GM18507 (cell line): ENCODE measurements around the gene ACACB.

Source experiments
- DNase-seq: peaks from one replicate; pipeline ENCODE4 v3.0.0; 2011; ENCODE audit warnings: low read depth; ENCODE audit not compliant: insufficient read length; ENCODE audit errors: extremely low spot score
- FAIRE-seq: peaks from 2 replicates; lab custom pipeline; 2011; peaks lifted over from hg19 to GRCh38; lab: Jason Lieb, UNC

The ACACB gene

DNA sequence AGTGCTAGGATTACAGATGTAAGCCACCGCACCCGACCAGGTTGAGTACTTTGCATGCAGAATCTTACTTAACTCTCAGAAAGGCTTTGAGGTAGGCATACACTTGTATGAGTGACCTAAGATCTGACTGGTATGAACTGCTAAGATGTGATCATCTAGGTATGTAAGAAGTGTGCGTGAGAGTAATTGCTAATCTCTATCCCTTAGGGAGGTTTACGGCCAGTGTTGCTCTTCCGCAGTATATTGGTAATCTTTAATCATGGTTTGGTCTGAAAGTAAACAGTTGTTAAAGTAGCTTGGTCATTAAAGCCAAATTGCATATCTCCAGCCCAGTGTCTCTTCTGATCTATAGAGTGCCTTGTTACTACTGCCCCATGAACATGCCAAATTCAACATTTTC lies 11.2 kb upstream of the ACACB start:
- no peak for DNase-seq
- no peak for FAIRE-seq

GRCh38 chr12:109109746-109110350 lies 6.5 kb upstream of the ACACB start:
- no peak for FAIRE-seq

DNA sequence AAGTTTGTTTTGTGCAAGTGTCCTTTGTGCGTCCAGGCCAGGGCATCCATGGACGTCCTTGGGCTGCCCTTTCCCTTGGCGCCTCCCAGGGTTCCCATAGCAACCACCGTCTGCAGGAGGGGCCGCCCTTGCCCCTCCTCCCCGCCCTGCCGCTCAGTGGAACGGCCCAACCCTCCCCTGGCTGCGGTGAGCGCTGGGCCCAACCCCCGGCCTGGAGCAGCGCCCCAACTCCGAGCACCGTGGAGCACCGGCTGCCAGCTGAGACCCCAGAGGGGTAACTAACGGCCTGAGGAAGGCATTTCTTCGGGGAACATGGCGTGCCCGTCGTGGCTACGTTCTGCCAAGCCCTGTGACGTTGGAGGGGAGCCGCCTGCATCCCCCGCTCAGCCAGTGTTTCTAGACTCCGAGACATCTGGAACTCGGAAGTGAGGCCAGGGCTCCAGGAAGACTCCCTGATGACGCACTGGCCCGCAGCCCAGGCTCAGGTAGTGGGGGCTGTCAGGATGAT lies 5.3 kb upstream of the ACACB start:
- DNase-seq = no peak
- FAIRE-seq = no peak

More at GRCh38 chr12:109109746-109110350, 6.5 kb upstream of the ACACB start:
- no peak for DNase-seq

- no peak for FAIRE-seq
- DNase-seq = no peak
These were observed 3.5 kb upstream of the ACACB start for GRCh38 chr12:109112720-109113465.

- DNase-seq (no peak), FAIRE-seq (no peak)
These were observed 2.6 kb upstream of the ACACB start for GRCh38 chr12:109113661-109114321.

- DNase-seq = no peak
- FAIRE-seq = no peak
These were observed 1.7 kb upstream of the ACACB start for GRCh38 chr12:109114644-109115043.

DNA sequence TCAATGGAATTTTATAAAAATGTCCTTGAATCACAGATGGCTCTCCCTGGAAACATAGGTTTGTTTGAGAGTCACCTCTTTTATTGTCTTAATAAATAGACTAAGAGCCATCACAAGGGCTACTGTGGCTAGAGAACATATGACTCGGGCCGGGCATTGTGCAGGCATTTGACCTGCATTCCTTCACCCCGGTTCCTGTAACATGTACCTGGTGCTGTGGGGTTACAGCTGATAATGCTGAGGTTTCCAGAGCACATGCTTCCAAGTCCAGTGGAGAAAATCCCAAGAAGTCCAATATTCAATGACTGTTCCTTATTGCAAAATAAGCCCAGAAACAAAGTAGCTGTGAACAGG lies 1.0 kb upstream of the ACACB start:
- FAIRE-seq = no peak
- DNase-seq = no peak

DNA sequence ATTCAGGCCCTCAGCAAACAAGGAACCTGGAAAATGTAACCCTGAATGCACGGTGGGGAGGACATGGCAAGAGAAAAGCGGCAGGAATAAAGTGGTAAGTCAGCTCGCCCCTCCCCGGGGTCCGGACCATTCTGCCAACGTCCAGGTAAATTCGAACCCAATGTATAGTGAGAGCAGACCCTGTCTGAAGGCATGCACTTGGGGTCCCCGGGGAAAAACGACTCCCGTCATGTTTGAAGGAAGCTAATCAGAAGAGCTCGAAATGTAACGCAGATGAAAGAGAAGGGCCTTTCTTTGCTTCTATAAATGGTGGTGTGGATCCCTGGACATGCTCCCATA lies 193 bp downstream of the ACACB start:
- DNase-seq = no peak
- FAIRE-seq = no peak

DNA sequence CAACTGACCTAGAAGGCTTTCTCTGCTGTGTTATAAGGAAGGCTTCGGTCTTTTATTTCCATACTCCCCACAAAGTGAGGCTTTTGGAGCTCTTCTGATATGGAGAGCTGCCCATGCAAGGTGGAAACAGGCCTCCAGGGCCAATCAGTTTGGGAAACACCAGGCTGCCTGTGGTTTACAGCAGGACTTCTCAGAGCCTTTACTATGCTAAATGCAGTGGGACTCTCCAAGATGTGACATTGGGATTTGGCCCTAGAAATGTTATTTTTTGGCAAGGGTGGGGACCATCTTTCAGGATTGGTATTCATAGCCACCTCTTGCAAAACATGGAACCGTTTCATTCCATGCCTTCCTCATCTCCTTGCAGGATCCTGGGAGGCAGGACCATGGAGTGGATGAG lies 3.7 kb downstream of the ACACB start:
- FAIRE-seq = no peak
- no peak for DNase-seq

GRCh38 chr12:109120557-109120956 lies 4.2 kb downstream of the ACACB start:
- FAIRE-seq = no peak
- no peak for DNase-seq

- DNase-seq = no peak
- FAIRE-seq = no peak
These were observed 5.0 kb downstream of the ACACB start for GRCh38 chr12:109121346-109121880.

DNA sequence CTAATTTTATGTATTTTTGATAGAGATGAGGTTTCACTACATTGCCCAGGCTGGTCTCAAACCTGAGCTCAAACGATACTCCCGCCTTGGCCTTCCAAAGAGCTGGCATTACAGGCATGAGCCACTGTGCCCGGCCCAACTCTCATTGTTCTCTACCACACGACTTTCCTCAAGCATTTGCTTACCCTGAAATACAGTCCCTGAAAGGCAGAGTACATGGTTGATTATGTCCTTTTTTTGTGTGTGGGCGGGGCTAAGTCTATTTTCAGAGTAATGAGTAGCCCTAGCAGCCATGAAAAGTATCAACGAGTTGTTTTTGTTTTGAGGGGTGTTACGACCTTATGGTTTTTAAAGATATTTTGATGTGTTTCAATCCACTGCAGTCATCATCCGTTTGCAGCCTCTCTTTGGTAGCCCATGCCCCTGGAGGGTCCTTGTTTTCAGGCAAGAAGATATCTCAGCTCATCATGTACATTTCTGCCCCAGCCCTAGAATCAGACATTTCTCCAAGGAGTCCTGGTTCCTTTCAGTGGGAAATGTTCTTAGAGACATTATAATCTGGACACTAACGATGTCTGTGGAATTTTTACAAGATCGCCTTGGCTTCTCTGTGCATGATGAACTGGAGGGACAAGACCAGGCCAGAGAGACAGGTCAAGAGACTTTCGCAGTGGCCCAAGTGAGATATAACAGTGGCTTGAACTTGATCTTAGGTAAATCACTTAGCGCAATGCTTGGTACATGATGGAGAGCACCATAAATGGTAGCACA lies 8.7 kb downstream of the ACACB start:
- DNase-seq (no peak), FAIRE-seq (no peak)

DNA sequence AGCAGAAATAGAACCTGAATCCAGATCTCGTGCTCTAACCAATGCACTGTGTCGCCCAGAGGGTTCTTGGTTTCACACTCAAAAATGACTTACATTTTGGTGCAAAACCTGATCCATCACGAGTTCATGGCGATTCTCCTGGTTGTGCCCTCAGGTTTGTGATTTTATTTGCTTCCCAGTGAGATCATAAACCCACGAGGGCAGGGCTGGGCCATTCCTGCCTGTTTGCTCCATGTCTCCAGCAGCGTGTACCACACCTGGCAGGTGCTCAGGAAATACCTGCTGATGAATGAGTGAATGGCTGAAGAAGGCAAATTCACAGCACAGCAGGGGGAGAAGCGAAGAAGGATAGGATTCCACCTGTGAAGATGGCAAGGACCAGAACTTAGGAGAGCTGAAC lies 9.4 kb downstream of the ACACB start:
- no peak for DNase-seq
- FAIRE-seq = no peak

GRCh38 chr12:109126784-109127183 lies 10.4 kb downstream of the ACACB start:
- DNase-seq (no peak), FAIRE-seq (no peak)

DNA sequence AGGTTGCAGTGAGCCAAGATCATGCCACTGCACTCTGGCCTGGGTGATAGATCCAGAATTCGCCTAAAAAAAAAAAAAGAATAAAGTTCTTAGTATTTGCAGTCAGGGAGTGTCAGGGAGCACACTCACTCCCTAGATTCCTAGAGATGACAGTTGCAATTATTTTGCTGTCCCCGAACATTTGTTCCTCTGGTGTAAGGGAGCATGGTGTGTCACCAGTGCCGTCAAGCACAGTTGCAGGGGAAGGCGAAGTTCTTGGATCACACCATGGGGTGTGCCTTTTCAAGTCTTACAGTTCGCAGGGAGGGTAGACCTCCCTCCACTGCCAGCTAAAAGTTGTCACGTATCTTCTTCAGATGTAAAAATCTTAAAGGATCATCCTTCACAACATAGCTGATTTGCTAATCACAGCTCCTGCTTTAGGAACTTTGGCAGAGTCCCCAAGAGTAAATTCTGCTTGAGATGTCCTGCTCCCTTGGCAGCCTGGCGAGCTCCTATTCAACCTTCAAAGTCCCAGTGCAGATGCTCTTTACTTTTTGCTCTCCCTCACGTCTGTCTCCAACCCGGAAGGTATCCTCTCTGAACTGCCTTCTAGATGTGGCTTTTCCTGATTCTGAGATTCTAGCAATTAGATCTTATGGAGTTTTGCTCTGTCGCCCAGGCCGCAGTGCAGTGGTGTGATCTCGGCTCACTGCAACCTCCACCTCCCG lies 11.3 kb downstream of the ACACB start:
- no peak for FAIRE-seq
- no peak for DNase-seq

- DNase-seq (no peak), FAIRE-seq (no peak)
These were observed 14.1 kb downstream of the ACACB start for GRCh38 chr12:109130297-109131153.

DNA sequence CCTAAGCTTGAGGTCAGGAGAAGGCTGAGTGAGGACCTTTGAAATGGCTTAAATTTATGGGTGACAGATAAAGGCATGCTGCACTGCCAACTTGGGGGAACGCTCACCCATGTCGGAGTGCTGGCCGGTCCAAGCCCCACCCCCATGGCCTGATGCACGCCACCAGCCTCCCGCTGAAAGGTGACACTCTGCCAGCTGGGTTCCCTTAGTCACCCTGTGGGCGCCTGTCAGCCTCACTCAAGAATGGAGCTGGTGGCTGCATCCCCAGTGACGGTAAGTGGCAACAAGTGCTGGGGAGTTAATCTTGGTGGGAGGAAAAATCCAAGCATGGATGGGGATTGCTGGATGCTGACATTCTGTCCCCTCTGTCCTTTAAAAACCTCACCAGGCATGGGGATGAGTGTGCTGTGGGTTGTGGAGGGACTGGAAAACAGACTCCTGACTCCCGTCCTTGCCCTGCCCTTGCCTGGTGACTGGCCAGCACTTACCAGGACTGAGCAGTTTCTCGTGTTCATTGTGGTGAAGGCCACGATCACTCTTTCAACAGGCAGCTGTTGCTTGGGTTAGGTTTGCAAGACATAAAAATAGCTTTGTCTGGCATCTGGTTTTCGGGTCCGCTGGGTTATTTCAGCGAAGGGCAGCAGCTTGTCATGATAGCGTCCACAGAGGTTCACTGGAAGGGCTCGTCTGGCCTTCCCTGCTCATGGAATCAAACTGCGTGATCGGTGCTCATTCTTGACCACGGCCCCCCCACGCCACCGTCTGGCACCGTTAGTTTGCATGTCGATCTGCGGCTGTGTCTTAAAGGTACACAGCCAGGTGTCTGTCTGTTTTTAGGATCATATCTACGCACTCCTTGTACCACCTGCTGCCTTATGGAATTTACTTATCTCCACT lies 15.0 kb downstream of the ACACB start:
- no peak for DNase-seq
- no peak for FAIRE-seq
